SKM-1 (cell line): ENCODE data around the gene IFNA5.

Experiments
- DNase-seq: peaks from one replicate; lab custom pipeline; 2025; ENCODE audit not compliant: unreplicated experiment; lab: John Stamatoyannopoulos, UW

IFNA5 gene

GRCh38 chr9:21305213-21305612 is at the start of gene IFNA5:
IFNA5 (minus strand) TSS chr9:21305313; CDS start chr9:21305256, 57 bp downstream.
- DNase-seq, result no peak

DNA sequence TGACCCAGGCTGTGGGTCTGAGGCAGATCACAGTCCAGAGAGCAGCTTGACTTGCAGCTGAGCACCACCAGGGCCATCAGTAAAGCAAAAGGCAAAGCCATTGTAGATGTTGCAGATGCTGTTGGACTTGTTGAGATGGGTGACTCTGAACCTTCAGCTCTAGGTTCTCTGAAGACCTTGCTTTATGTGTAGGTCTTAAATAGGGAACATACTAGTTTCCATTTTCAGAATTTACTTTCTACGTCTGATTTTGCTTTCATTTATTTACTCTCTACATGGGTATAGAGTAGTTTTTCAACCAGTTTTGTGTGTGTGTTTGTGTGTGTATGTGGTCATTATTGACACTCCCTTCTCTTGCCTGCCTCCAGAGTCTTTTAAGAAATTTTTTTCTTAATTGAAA is 45.7 kb upstream of the IFNA5 start, which contains the start of gene IFNA6:
IFNA6 (minus strand) TSS at position 101 of the 400 bp plus-strand sequence; CDS start at position 101, 0 bp downstream.
- no peak for DNase-seq

DNA sequence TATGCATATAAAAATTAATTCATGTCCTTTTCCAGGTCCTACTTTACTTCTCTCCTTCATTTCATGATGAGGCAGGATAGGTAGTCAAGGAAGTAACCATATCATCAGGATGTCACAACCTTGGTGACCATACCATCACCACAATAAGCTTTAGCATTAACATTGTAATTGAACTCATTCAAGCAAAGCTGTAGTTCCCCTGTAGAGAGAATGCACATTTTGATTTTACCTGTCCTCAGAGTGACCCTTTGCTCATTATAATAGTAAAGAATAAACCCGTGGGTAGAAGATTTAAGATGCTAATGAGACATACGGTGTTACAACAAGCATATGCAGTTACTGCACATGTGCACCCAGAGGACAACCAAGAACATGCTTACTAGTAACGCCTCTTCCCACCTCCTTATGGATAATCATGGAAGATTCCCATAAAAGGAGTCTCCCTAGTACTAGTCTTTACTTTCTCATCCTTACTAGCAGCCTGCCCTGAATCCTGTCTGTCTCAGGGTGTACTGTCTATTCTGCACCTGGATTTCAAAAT is 43.4 kb upstream of the IFNA5 start:
- DNase-seq, result no peak

GRCh38 chr9:21340735-21341134 is 35.6 kb upstream of the IFNA5 start:
- DNase-seq, result no peak

GRCh38 chr9:21336457-21336856 is 31.3 kb upstream of the IFNA5 start:
- no peak for DNase-seq

DNA sequence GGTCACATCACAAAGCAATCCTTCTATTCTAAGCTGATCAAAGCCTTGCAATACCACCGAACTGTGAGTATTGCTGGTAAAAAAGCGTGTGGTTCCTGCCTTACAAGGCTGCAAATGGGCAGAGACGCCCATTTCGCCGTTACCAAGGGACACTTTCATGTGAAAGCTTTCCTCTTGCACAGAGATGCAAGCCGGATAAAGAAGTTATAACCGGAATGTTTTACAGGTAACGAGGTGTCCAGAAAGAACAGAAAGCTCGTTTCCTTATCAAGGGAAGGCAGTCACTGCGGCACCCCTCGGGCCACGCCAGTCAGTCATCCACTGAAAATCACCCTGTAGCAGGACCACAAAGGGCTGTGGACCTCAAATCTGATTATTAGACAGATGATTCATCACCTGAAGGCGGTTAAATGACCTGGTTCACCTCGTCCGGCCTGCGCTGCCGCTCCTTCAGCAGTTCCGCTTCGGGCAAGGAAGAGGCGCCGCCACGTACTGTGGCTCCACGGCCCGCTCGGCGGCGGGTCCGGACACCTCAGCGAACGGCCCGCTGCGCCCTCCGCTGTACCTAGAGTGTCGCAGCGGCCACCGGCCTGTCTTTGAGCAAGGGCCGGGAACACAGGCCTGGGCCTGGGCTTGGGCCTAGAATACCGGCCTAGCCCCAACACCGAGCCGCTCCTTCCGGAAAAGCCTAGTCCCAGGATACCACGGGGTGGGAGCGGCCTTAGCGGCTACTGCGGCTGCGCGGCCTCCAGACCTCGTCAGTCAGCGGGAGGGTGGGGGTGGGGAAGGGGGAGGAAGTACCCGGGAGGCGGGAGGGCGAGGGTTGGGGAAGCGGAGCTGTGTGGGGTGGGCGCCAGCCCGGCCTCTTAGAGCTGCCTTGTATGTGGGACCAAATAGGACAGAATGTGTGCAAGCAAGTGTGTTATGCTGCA is 29.9 kb upstream of the IFNA5 start, which contains the start of gene KLHL9:
KLHL9 (minus strand) TSS at position 704 of the 932 bp plus-strand sequence; CDS start at position 159, 545 bp downstream.
- DNase-seq, result peak; percentile 66

GRCh38 chr9:21333226-21333625 is 28.1 kb upstream of the IFNA5 start:
- DNase-seq, result no peak

DNA sequence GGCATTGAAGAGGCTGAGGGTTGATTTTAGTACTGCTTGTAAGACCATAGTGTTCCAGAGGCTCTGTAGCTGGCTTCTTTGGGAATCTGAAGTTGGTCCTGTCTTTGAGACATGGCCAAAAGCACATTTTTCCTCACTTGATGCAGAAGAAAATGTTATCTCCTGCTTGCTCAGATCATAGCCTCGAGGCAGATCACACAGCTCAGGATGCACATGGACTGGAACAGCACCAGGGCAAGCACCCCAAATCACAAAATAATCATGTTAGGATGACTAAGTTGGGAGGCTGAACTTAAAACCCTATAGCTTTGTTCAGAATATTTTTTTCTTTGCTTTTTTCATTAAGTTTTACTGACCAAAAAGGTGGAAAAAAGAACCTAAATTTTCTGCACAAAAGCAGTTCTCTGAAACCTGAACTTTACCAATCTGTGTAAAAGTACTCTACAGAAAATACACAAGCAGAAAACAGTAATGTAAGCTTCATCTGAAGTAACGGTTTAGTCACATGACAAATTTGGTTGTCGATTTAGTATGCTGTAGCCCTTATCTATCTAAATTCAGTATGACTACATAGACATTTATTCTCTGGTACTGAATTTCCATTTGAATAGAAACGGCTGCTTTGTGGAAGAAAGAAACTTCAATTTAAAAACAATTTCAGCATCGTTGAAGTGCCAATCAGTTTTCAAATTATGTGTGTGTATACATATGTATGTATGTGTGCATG is 26.7 kb upstream of the IFNA5 start:
- no peak for DNase-seq

DNA sequence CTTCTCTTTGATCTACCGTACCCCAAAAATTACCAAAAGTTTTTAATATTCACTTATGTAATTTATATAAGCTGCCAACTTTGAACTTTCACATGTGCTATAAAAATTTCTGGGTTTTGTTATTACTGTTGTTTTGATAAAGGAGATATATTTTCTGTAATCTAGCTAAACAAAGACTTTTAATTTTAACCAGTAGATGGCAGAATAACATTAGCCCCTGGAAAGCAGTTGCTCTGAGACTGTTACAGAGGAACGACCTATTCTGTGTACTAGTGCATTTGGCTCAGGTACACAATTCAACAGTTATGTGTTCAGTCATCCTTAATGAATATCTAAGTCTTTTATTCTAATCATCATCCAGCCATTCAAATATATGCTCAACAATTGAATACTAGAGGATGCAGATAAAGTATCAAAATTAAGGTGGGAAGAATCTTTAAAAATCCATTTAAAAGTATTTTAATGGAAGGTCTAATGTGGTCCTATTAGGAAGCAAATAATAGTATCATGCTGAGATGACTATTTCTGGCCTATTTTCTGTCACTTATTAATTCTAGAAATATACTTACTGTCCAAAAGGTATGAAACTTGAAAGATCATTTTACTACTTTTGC is 21.5 kb upstream of the IFNA5 start:
- DNase-seq, result peak; percentile 12

GRCh38 chr9:21324047-21324446 is 18.9 kb upstream of the IFNA5 start:
- DNase-seq, result no peak

DNA sequence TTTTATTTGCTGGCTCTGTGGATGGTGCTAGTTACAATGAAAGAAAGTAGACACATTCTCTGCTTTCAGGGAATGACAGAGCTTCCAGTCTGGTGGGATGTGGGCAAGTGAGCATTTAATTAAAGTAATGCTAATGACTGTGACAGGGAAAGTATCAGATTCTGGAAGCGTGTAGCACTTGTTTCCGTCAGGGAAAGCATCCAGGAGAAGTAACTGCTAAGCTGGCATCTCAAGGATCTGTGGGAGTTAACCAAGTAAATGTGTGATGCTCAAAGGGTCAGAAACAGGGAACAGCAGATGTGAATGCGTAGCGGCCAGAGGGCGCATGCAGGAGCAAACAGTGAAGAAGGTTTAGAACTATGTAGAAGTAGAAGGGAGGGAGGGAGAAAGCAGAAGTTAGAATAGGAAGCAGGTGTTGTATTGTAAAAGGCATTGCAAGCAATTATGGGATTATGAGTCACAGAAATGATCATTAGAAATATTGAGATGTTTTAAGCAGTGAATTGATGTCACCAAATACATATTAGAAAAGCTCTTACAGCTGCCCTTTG is 17.9 kb upstream of the IFNA5 start:
- DNase-seq, result peak; percentile 16

DNA sequence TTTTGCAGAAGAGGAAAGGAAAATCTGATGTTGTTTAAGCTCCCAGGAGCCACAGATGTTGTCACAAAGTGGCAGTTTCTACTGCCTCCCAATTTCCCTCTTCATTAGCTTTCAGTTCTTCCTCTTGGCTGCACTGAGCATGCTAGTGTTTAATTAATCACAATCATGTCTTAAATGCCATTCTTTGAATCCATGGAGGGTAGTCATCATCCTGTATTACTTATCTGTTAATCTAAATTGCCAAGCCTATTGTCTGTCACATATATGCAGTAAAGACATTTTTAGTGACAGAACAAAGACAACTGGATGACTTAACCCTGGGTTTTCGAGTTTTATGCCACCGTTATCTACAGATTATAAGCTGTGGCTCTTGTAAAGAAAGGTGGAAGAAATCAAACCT is 15.4 kb upstream of the IFNA5 start:
- no peak for DNase-seq

GRCh38 chr9:21317956-21318923 is 13.1 kb upstream of the IFNA5 start:
- no peak for DNase-seq

- no peak for DNase-seq
Measured at GRCh38 chr9:21316860-21317259, 11.7 kb upstream of the IFNA5 start.

- DNase-seq, result no peak
Measured at GRCh38 chr9:21316032-21316842, 11.1 kb upstream of the IFNA5 start.

DNA sequence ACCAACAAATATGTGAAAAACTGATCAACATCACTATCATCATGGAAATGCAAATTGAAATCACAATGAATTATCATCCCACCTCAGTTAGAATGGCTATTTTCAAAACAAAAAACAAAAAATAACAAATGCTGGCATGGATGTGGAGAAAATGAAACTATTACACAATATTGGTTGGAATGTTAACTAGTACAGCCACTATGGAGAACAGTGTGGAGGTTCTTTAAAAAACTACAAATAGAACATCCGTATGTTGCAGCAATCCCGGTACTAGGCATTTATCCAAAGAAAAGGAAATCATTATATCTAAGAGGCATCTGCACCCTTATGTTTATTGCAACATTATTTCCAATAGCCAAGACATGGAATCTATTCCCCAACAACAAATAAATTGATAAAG is 9.0 kb upstream of the IFNA5 start:
- DNase-seq, result no peak

DNA sequence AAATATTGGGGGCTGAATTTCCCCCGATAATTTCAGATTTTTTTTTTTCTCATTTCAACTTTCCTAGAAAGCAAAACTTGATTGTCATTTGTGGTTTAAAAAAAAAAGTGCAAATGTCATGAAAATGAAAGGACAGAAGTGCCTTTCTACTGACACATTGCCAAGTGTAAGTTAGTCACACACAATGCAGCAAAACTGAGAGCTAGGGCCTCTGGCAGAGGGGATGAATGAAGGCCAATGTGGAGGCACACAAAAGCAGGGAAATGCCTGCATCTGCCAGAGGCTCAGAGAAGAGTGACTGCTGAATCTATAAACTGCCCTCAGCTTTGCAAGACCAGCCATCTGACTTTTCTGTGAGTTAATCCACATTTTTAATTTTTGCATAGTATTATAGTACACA is 6.8 kb upstream of the IFNA5 start:
- DNase-seq, result no peak

DNA sequence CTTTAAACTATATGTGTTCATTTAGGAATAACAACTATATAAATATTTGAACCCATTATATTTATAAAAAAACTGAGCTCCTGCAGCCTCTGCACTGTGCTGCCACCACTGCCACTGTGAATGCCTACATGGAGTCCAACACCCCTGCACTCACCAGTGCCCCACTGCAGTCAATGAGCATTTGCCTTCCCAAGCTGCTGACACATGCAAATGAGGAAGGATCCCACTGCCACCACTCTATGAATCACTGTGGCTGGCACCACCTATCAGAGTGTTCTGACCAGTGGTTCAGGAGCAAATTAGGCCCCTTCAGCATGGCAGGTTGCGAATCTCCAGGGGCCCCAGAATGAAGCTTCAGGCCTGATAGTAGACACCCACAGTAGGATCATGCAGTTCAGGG is 9.1 kb downstream of the IFNA5 start:
- DNase-seq, result no peak
